Measurements from ENCODE around the gene LIME1.
"Not testable (repeated sequence)": the region's sequence is repeated elsewhere in the genome, so short reads cannot be mapped to it uniquely, and the experiment has no call there.

Gene LIME1

GRCh38 chr20:63718996-63719395 is 17.5 kb upstream of the LIME1 start:
- no peak for DNase-seq
- ATAC-seq, result no peak
- peaks cover 11 to 20% of the 10 kb centered on the region in 2 donors for H3K9me3 Mint-ChIP-seq
- H3K4me1 Mint-ChIP-seq, result peaks cover 45% of the 10 kb centered on the region
- H3K27me3 Mint-ChIP-seq, result no peaks in the 10 kb centered on the region
- no peak overlapping the region for H3K27ac Mint-ChIP-seq
- H3K4me3 Mint-ChIP-seq, result no peak overlapping the region

- Mint-ChIP-seq H3K4me1 (peaks cover 21% of the 10 kb centered on the region), H3K27ac (peak overlapping the region in 1 of 2 donors; percentile 52), H3K9me3 (peaks cover 16% of the 10 kb centered on the region in 2 donors)
- not testable (repeated sequence) for H3K27me3 Mint-ChIP-seq, DNase-seq, H3K4me3 Mint-ChIP-seq, ATAC-seq
Observed at GRCh38 chr20:63722967-63723622, 13.4 kb upstream of the LIME1 start.

- ATAC-seq, H3K4me1 Mint-ChIP-seq, DNase-seq, H3K9me3 Mint-ChIP-seq, H3K4me3 Mint-ChIP-seq, H3K27me3 Mint-ChIP-seq: not testable (repeated sequence)
- H3K27ac Mint-ChIP-seq, result peak overlapping the region in 1 of 2 donors; percentile 42
Observed at GRCh38 chr20:63730189-63730733, 6.2 kb upstream of the LIME1 start.

GRCh38 chr20:63731410-63731809 is 5.1 kb upstream of the LIME1 start:
- DNase-seq (no peak), ATAC-seq (no peak)
- Mint-ChIP-seq H3K4me3 (no peak overlapping the region), H3K4me1 (peaks cover 15% of the 10 kb centered on the region), H3K9me3 (peaks cover 0 to 4% of the 10 kb centered on the region in 2 donors), H3K27ac (no peak overlapping the region), H3K27me3 (no peaks in the 10 kb centered on the region)

GRCh38 chr20:63732118-63733095 is 4.1 kb upstream of the LIME1 start:
- H3K9me3 Mint-ChIP-seq, result peaks cover 0 to 4% of the 10 kb centered on the region in 2 donors
- no peak overlapping the region for H3K4me3 Mint-ChIP-seq
- no peak for DNase-seq
- peaks cover 25% of the 10 kb centered on the region for H3K4me1 Mint-ChIP-seq
- H3K27me3 Mint-ChIP-seq, result no peaks in the 10 kb centered on the region
- no peak overlapping the region for H3K27ac Mint-ChIP-seq
- no peak for ATAC-seq

GRCh38 chr20:63733117-63733516 is 3.3 kb upstream of the LIME1 start:
- H3K4me3 Mint-ChIP-seq, result no peak overlapping the region
- H3K27ac Mint-ChIP-seq, result no peak overlapping the region
- peaks cover 25% of the 10 kb centered on the region for H3K4me1 Mint-ChIP-seq
- H3K27me3 Mint-ChIP-seq, result no peaks in the 10 kb centered on the region
- ATAC-seq (no peak), DNase-seq (no peak)
- H3K9me3 Mint-ChIP-seq, result peaks cover 0 to 4% of the 10 kb centered on the region in 2 donors

GRCh38 chr20:63733579-63734081 is 2.8 kb upstream of the LIME1 start:
- Mint-ChIP-seq H3K9me3 (no peaks in the 10 kb centered on the region), H3K4me1 (peaks cover 30% of the 10 kb centered on the region), H3K27ac (peak overlapping the region in 1 of 2 donors; percentile 58), H3K27me3 (no peaks in the 10 kb centered on the region), H3K4me3 (no peak overlapping the region)
- ATAC-seq (no peak), DNase-seq (no peak)

- no peak for ATAC-seq
- Mint-ChIP-seq H3K4me1 (peaks cover 31% of the 10 kb centered on the region), H3K9me3 (no peaks in the 10 kb centered on the region), H3K27ac (peak overlapping the region in 1 of 2 donors; percentile 58), H3K27me3 (no peaks in the 10 kb centered on the region), H3K4me3 (no peak overlapping the region)
- no peak for DNase-seq
Observed at GRCh38 chr20:63734111-63734945, 2.1 kb upstream of the LIME1 start.

GRCh38 chr20:63734946-63735858 is 1.3 kb upstream of the LIME1 start:
- Mint-ChIP-seq H3K4me1 (peaks cover 31% of the 10 kb centered on the region), H3K27me3 (no peaks in the 10 kb centered on the region), H3K27ac (no peak overlapping the region), H3K9me3 (no peaks in the 10 kb centered on the region), H3K4me3 (peak overlapping the region in 1 of 2 donors; percentile 90)
- ATAC-seq (no peak), DNase-seq (no peak)

GRCh38 chr20:63736893-63737694 is 630 bp downstream of the LIME1 start:
- Mint-ChIP-seq H3K4me3 (peak overlapping the region; percentile 40 to 90), H3K27me3 (no peaks in the 10 kb centered on the region), H3K27ac (no peak overlapping the region), H3K9me3 (no peaks in the 10 kb centered on the region), H3K4me1 (peaks cover 31% of the 10 kb centered on the region)
- DNase-seq (peak; percentile 68 to 74), ATAC-seq (peak; percentile 54)

- peak overlapping the region in 1 of 2 donors; percentile 90 for H3K4me3 Mint-ChIP-seq
- no peaks in the 10 kb centered on the region for H3K9me3 Mint-ChIP-seq
- peak in 1 of 2 donors; percentile 39 for DNase-seq
- H3K27ac Mint-ChIP-seq, result no peak overlapping the region
- H3K27me3 Mint-ChIP-seq, result no peaks in the 10 kb centered on the region
- ATAC-seq, result peak; percentile 1
- H3K4me1 Mint-ChIP-seq, result peaks cover 31% of the 10 kb centered on the region
Observed at GRCh38 chr20:63737695-63737944, 1.2 kb downstream of the LIME1 start.

GRCh38 chr20:63737945-63738686 is 1.7 kb downstream of the LIME1 start:
- ATAC-seq (peak; percentile 23), DNase-seq (peak in 1 of 2 donors; percentile 31)
- no peaks in the 10 kb centered on the region for H3K9me3 Mint-ChIP-seq
- H3K4me3 Mint-ChIP-seq, result peak overlapping the region; percentile 15 to 66
- peaks cover 31% of the 10 kb centered on the region for H3K4me1 Mint-ChIP-seq
- no peaks in the 10 kb centered on the region for H3K27me3 Mint-ChIP-seq
- peak overlapping the region in 1 of 2 donors; percentile 76 for H3K27ac Mint-ChIP-seq

GRCh38 chr20:63738687-63739129 is 2.2 kb downstream of the LIME1 start:
- DNase-seq (no peak), ATAC-seq (no peak)
- Mint-ChIP-seq H3K4me1 (peaks cover 31% of the 10 kb centered on the region), H3K4me3 (peak overlapping the region; percentile 15 to 66), H3K27ac (peak overlapping the region in 1 of 2 donors; percentile 76), H3K27me3 (no peaks in the 10 kb centered on the region), H3K9me3 (no peaks in the 10 kb centered on the region)
